ENCODE data around the gene TEX53.

TEX53 gene

GRCh38 chr9:114633438-114634089, 24.0 kb downstream of the TEX53 start:
- no peak for DNase-seq

- no peak for DNase-seq
These were observed 26.4 kb downstream of the TEX53 start for GRCh38 chr9:114631166-114631565.

DNA sequence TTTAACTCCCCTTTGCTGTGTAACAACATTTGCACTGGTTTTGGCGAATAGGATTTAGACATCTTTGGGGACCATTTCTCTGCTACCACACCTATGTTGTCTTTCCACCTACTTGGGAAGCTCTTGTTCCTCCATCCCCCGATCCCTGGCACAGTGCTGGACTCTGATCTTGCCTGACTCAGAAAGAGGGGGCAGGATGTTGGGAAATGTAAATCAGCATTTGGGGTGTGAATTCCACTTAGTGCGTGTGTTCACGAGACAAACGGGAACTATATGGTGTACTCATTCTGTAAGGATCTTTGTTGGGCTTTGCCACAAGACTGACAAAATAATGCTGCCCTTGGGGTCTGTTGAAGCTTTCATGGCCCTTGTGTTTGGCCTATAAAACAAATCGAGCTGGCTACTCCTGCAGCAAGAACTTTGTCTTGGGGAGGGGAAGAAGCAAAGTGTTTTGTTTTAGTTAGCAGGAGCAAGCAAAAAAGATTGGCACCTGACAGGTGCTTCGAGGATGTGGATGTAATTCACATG, 28.0 kb downstream of the TEX53 start:
- DNase-seq, result no peak

DNA sequence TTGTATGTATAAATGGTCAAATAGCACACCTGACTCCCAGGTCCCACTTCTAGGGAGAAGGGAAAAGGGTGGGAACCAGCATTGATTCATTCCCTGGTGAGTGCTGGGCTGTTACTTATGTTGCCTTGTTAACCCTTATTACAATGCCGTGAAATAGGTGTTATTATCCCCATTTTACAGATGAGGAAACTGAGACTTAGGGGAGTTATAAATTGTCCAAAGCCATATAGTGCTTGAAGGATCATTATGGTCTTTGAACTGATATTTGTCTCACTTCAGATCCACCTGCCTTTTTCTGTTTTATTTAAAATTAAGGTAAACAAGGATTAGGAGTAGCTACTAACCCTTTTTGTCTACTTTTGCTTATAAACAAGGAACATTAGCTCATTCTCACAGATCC, 30.1 kb downstream of the TEX53 start:
- DNase-seq, result no peak

GRCh38 chr9:114626415-114627020, 31.1 kb downstream of the TEX53 start:
- DNase-seq, result no peak

GRCh38 chr9:114624677-114625076, 32.9 kb downstream of the TEX53 start:
- DNase-seq, result no peak

DNA sequence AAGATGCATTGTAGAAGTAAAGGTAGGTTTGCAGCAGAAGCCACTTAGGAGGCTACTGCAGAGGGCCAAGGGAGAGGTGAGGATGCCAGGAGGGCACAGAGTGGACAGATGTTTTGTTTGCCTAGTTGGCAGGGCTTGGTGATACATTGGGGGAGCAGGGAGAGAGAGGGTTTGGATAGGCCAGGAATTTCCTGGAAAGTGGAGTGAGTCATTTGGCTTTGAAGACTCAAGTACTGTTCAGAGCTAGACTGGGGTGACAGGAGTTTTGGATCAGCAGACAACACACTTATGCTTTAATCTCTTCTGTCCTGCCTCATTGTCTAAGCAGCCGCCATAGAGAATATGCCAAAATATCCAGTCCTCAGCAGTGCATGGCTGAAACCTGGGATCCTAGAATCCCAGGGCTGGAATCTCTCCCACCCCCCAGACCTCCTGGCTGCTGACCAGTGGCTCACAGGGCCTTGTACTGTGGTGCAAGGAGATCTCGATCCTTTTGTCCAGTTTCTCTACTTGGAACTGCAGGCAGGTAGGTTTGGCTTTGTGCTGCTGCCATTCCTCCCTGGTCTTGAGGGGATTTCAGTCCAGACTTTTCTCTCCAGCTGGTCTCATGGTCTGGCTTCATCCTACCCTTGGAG, 35.5 kb downstream of the TEX53 start:
- DNase-seq, result no peak

DNA sequence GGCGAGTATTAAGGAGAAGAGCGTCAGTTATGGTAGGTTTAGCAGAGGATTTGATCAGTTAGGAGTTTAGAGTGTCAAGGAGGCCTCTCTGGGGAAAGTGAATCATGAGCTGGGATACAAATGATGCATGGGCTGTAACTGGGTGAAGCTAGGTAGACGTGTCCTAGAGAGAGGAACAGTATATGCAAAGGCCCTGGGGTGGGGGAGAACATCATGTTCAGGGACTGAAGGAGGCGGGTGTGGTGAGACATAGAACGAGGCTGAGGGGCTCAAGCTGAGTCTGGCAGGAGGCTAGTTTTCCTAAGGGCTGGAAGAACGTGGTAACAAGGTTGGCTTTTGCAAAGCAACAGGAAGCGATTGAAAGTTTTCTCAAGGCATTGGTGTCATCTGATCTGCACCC, 36.0 kb downstream of the TEX53 start:
- no peak for DNase-seq

DNA sequence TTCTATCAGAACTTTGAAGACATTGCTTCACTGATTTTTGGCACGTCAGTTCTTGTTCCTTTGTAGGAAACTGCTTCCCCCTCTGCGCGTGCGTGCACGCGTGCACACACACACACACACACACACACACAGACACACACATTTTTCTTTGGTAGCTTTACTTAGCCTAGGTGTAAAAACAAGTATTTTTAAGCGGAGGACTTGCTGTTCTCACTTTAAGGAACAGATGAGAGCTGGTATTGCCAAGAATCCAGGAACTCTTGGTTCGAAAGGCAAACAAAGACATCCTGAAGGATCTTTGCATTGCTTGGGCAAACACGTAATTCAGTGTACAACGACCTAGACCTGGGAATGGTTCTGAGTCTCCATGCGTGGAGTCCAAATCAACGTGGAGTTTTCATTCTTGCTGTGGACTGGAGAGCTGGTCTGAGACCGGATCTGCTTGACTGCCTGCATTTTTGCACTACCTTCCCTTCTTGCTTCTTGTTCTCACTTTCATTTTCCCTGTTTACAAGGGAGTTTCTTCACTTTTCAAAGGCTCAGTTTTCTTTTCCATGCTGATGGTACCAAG, 38.3 kb downstream of the TEX53 start:
- no peak for DNase-seq

DNA sequence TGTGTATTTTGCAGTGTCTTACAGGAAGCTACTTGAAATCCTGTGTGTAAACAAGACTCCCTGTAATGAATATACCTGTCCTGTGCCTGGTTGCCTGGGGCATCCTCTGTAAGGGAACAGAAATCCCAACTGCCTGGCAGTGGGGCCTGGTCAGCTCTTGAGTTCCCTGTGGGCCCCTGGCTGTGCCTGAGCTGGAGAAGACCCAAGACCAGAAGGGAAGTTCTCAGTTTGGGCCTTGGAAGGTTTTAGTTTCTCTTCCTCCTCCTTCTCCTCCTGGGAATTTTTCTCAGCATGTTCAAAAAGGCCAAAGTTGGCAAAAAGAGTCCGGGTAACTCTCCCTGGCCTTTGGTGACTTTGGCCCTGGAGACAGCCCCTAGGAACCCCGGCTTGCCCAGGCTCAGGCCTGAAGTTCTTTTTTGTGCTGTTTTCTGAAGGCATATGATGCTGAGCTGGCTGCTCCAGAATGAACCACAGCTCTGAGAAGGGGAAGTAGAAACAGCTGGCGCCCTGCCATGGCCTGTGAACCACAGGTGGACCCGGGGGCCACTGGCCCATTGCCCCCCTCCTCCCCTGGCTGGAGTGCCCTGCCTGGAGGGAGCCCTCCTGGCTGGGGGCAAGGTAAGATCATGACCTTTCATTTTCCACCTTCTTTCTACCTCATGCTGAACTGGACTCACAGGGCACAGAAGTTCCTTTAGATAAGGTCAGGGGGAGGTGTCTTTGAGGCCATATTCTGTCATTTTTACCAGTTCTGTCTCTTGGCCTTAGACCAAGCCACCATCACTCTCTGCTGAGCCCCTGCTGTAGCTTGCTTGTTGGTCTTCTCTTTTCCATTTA, 40.7 kb downstream of the TEX53 start:
- DNase-seq, result no peak

DNA sequence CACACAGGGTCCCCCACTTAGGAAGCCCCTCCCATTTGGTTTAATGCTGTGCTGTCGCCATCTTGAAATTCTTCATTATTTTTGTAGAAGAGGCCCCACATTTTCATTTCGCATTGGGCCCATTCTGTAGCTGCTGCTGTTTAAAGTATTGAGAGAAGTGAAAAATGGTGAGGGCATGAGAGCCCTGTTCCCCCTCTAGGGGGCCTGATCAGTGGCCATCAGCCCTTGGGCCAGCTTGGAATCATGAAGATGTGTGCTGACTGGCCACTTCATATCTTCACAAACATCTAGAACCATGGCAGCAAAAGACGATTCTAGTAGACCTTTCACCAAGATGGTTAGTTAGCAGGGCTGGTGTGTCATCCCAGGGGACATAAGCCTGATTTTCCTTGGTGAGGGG, 43.2 kb downstream of the TEX53 start:
- no peak for DNase-seq

- no peak for DNase-seq
These were observed 43.7 kb downstream of the TEX53 start for GRCh38 chr9:114613919-114614318.

DNA sequence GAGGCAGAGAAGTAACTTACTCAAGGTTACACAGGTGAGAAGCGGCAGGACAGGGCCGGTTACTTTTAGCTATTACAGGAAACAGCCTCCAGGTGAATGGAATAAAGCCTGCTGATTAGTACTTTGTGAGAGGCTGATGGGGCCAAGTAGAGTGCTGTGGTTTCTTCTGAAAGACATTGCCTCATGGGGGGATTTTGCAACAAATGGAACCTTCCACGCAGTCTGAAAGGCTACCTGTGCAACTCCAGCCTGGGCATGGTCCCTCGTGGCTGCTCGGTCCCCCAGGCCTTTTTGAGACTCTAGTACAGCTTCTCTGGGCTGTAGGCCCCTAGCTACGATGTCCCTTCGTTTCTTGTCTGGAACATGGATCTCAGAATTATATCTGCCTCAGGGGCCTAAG, 44.5 kb downstream of the TEX53 start:
- no peak for DNase-seq

DNA sequence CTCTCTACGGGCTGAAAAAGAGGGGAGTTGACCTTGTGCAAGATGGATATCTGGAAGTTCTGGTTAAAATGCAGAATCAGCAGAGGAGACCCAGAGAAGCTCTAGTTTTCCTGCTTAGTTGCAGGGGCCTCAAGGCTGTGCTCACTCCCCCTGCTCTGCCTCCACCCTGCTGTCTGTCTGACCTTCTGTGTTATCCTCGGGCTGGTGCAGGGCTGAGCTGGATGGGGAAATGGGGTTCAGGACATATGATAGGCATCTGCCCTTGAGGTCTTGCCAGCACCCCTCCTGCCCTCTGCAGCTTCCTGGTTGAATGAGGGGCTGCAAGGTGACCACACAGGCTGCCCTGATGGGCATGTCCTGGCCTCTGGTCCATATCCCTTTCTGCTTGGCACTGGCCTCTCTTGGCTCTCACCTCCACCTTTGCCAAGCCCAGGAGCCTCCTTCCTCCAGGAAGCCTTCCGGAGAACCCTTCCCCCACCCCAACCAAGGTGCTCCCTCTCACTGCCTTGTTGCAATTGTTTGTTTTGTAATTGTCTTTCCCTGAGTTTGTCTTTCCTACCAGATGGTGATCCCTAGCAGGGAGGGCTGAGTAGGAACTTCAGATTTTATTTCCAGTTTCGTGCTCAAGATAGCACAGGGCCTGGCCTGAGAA, 45.2 kb downstream of the TEX53 start:
- no peak for DNase-seq

GRCh38 chr9:114611516-114612271, 45.9 kb downstream of the TEX53 start:
- DNase-seq, result no peak

DNA sequence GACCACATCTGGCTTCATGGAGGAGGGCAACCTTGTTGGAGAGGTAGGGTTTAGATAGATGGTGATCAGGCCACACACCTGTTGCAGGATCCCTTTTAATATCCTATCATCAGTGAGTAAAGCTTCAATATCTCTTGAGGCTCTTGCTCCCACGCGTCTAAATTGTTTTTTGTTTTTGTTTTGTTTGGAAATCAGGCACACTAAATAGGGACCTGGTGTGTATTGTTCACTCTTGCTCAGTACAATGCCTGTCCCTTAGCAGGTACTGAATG, 49.1 kb downstream of the TEX53 start:
- DNase-seq, result no peak

DNA sequence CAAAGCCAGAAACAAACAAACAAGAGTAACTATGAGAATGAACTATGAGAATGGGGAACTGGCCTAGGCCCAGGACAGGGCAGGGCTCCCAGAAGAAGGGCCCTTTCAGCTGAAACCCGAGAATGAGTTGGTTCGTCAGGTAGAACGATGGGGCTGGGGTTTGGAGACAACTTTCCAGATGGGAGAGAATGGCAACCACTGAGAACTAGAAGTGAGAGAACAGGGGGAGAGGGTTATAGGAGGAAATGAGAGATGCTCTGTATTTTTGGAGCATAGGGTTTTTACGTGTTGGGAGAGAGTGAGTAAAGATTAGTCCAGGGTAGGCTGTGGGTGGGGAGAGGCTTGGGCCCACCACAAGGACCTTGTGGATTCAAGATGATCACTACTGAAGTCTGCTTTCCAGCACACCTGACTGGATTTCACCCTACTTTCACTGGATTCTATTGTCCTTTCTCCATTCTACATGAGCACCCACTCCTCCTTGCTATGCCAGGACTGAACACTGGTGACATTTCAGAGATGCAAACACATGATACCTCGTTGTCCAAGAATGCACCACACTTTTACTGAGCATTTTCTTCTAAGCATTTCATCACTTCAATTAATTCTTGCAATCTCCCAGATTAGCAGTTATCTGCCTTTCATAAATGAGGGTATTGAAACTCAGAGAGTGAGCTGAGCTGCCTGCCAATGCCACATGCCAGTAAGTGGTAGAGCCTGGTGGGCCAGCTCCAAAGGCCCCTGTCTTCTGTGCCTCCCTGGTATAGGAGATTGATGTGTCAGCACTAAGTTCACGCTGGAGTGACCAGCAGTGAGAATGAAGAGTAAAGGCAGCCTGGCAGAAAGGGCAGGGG, 49.7 kb downstream of the TEX53 start:
- no peak for DNase-seq

DNA sequence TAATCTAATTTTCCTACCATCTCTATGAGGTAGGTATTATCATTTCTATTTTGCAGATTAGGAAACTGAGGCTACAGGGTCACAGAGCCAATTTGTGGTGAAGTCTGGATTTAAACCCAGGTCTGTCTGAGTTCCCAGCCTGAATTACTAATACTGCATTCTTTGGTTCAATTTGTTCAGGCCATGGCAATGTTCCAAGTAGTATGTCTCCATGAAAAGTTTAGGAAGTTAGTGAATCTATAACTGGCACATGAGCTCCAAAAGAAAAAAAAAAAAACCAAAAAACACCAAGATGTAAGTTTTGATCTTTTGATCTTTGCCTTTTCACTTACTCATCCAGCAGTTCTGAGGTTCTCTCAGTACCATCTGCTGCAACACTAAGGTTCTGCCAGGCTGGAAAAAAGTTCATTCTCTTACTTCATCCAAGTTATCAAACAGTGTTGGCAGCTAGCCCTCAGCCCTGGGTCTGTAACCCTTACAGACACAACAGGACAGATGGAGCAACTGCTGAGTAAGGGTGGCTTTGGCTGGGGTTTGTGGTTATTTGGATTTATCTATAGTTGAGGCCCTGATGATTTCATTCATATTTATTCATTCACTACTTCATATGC, 50.9 kb downstream of the TEX53 start:
- DNase-seq, result no peak

Measured in cerebellar nuclear complex (tissue), 1 donor.